Body of pancreas (tissue), 4 donors: ENCODE results near the gene CHCHD3. TPM values are rescaled to one million over a fixed set of nuclear protein-coding genes. Genes with fewer than 3 reads are reported as not detected.
A peak's percentile ranks its signal among the peaks of the same experiment; 100 is the strongest.

Source experiments
- ATAC-seq: fragments of 150-250 bp; one replicate; pipeline ENCODE4 v1.9.1; 2016
- DNase-seq, 4 donors: peaks; one replicate each; pipeline ENCODE4 v3.0.0-alpha.2; 2019
- H3K27ac ChIP-seq, 4 donors: fragments of 200-600 bp; sonication (generic); 1 replicate in 3 of 4; 2 replicates in 1 of 4; pipeline versions ENCODE4 v1.5.1 to v1.6.1; 2016 to 2019; ENCODE audit warnings: mild to moderate bottlenecking in 1 of 4, mixed read lengths in 1 of 4, moderate library complexity in 1 of 4
- H3K27me3 ChIP-seq, 2 donors: fragments of 200-600 bp; sonication (generic); one replicate each; pipeline ENCODE4 v1.6.0; 2016; ENCODE audit warnings: mild to moderate bottlenecking in 1 of 2
- H3K36me3 ChIP-seq, 2 donors: fragments of 200-600 bp; sonication (generic); replicated peaks in 1 of 2; 2 replicates each; pipeline ENCODE4 v1.5.1; 2016; ENCODE audit warnings: low read depth in 2 of 2; ENCODE audit not compliant: insufficient read depth in 1 of 2
- H3K4me1 ChIP-seq: fragments of 200-600 bp; sonication (generic); one replicate; pipeline ENCODE4 v1.6.0; 2016
- H3K4me3 ChIP-seq, 2 donors: fragments of 200-600 bp; sonication (generic); 1 replicate in 1 of 2; 2 replicates in 1 of 2; pipeline ENCODE4 v1.5.1; 2016 to 2019
- H3K9me3 ChIP-seq, 3 donors: fragments of 200-600 bp; sonication (generic); 1 replicate in 2 of 3; 2 replicates in 1 of 3; pipeline ENCODE4 v1.5.1; 2016
- CTCF ChIP-seq, 7 experiments: fragments of 450-650 bp in 4 of 7; fragments of 200-600 bp in 3 of 7; sonication (generic) in 3 of 7; IDR thresholded peaks; one replicate each; pipeline ENCODE4 v1.5.1; 2016 to 2019; ENCODE audit warnings: antibody characterized with exemption in 7 of 7
- POLR2A ChIP-seq, 3 donors: fragments of 450-650 bp; IDR thresholded peaks; one replicate each; pipeline ENCODE4 v1.6.1; 2016; ENCODE audit warnings: antibody characterized with exemption in 3 of 3, mild to moderate bottlenecking in 2 of 3
- WGBS, 2 donors: methylation state at CpG; one replicate each; pipeline ENCODE4 v1.1.5; 2017; 5-methylcytosine and 5-hydroxymethylcytosine counted together
- intact Hi-C: fragments of 100-400 bp; cut with DNase I; formaldehyde crosslinking; loops from one replicate; pipeline ENCODE4 v1.15.1; 2023
- total RNA-seq, 2 donors: library from RNA; depleted of rRNA; stranded (reverse); fragments of >200 nt; gene quantifications; one replicate each; pipeline ENCODE4 v1.1.0, GENCODE V29; 2016

The CHCHD3 gene
- total RNA-seq, 2 donors from 2014 or later: 24.4 to 32.6 TPM

GRCh38 chr7:132742189-132742612 lies 339.7 kb downstream of the CHCHD3 start:
- no peak for TF ChIP-seq POLR2A (IDR thresholded peaks at IDR 0.05)
- no peak for TF ChIP-seq CTCF (IDR thresholded peaks at IDR 0.05)
- Histone ChIP-seq H3K27me3 (no peaks in the 10 kb centered on the region), H3K9me3 (no peaks in the 10 kb centered on the region), H3K4me1 (no peaks in the 10 kb centered on the region), H3K27ac (no peak overlapping the region), H3K4me3 (no peak overlapping the region), H3K36me3 (no peaks in the 10 kb centered on the region)
- DNase-seq: peak; percentile 26 to 58 (median 44)
- 29 to 31% methylated on average over 4 of the region's 4 CpGs for WGBS, 2 donors
- intact Hi-C loops: no loop called here
- no peak for ATAC-seq

GRCh38 chr7:132740176-132740575 lies 341.7 kb downstream of the CHCHD3 start:
- Histone ChIP-seq H3K9me3 (no peaks in the 10 kb centered on the region), H3K27me3 (no peaks in the 10 kb centered on the region), H3K4me1 (no peaks in the 10 kb centered on the region), H3K4me3 (no peak overlapping the region), H3K36me3 (no peaks in the 10 kb centered on the region), H3K27ac (no peak overlapping the region)
- DNase-seq (no peak), ATAC-seq (no peak)
- no peak for TF ChIP-seq CTCF (IDR thresholded peaks at IDR 0.05)
- 71 to 78% methylated on average over 5 of the region's 5 CpGs for WGBS, 2 donors
- intact Hi-C loops: no loop called here

GRCh38 chr7:132739271-132739955 lies 342.5 kb downstream of the CHCHD3 start:
- Histone ChIP-seq H3K36me3 (no peaks in the 10 kb centered on the region), H3K27me3 (no peaks in the 10 kb centered on the region), H3K27ac (no peak overlapping the region), H3K4me3 (no peak overlapping the region), H3K4me1 (no peaks in the 10 kb centered on the region), H3K9me3 (no peaks in the 10 kb centered on the region)
- TF ChIP-seq CTCF (IDR thresholded peaks at IDR 0.05) (no peak), POLR2A (IDR thresholded peaks at IDR 0.05) (no peak)
- WGBS, 2 donors: 56 to 74% methylated on average over 5 of the region's 5 CpGs
- DNase-seq (peak in 1 of 4 donors; percentile 36), ATAC-seq (peak; percentile 52)
- intact Hi-C loops: no loop called here

GRCh38 chr7:132738254-132738653 lies 343.6 kb downstream of the CHCHD3 start:
- no peak for ATAC-seq
- Histone ChIP-seq H3K27ac (no peak overlapping the region), H3K27me3 (no peaks in the 10 kb centered on the region), H3K4me3 (no peak overlapping the region), H3K36me3 (no peaks in the 10 kb centered on the region), H3K4me1 (no peaks in the 10 kb centered on the region), H3K9me3 (no peaks in the 10 kb centered on the region)
- TF ChIP-seq CTCF (IDR thresholded peaks at IDR 0.05): no peak
- no peak for TF ChIP-seq POLR2A (IDR thresholded peaks at IDR 0.05)
- no peak for DNase-seq
- whole genome bisulfite sequencing, 2 donors: 54 to 64% methylated on average over 2 of the region's 2 CpGs
- intact Hi-C loops: no loop called here

- intact Hi-C loops: no loop called here
These were observed 346.4 kb downstream of the CHCHD3 start for GRCh38 chr7:132735476-132735875.

More at GRCh38 chr7:132735476-132735875, 346.4 kb downstream of the CHCHD3 start:
- TF ChIP-seq POLR2A (IDR thresholded peaks at IDR 0.05) (no peak), CTCF (IDR thresholded peaks at IDR 0.05) (no peak)
- DNase-seq: no peak
- H3K36me3 ChIP-seq: no peaks in the 10 kb centered on the region
- H3K4me3 ChIP-seq: no peak overlapping the region
- 93 to 95% methylated on average over 3 of the region's 3 CpGs for WGBS, 2 donors
- H3K9me3 ChIP-seq: no peaks in the 10 kb centered on the region
- H3K4me1 ChIP-seq: no peaks in the 10 kb centered on the region
- ATAC-seq: no peak
- H3K27me3 ChIP-seq: no peaks in the 10 kb centered on the region
- no peak overlapping the region for H3K27ac ChIP-seq
